GM12864 (cell line): Measurements from ENCODE around the gene ANXA5.

Experiments used
- DNase-seq: peaks from one replicate; pipeline ENCODE4 v3.0.0-alpha.2; 2011; ENCODE audit warnings: low read depth
- H3K4me3 ChIP-seq: 2 replicates; pipeline ENCODE4 v1.5.1; 2011; ENCODE audit warnings: mild to moderate bottlenecking, low read depth, low read length, control low read depth
- TF ChIP-seq, protein P1 (sequence below): IDR thresholded peaks from 2 replicates; pipeline ENCODE4 v1.5.1; 2011; ENCODE audit warnings: low read depth, mild to moderate bottlenecking, moderate library complexity, low read length, control low read depth, inconsistent platforms; ENCODE audit errors: missing control alignments

Gene ANXA5

DNA sequence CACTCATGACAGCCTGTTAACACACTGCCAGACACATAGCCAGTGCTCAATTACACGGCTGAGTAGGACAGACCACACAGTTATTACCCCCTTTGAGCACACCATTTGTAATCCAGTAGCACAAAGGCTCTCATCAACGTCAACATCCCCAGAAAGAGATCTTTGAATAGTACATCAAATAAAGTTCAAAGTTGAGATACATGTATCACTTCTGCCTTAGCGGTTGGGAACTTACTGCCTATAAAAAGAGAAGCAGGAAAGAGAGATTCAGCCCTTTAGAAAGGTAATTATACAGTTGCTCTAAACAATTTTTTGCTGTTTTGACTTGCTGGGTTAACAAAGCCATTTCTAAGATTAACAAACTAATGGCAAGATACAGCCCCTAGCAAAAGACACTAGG, 16.2 kb downstream of the ANXA5 start:
- TF ChIP-seq, protein P1, sequence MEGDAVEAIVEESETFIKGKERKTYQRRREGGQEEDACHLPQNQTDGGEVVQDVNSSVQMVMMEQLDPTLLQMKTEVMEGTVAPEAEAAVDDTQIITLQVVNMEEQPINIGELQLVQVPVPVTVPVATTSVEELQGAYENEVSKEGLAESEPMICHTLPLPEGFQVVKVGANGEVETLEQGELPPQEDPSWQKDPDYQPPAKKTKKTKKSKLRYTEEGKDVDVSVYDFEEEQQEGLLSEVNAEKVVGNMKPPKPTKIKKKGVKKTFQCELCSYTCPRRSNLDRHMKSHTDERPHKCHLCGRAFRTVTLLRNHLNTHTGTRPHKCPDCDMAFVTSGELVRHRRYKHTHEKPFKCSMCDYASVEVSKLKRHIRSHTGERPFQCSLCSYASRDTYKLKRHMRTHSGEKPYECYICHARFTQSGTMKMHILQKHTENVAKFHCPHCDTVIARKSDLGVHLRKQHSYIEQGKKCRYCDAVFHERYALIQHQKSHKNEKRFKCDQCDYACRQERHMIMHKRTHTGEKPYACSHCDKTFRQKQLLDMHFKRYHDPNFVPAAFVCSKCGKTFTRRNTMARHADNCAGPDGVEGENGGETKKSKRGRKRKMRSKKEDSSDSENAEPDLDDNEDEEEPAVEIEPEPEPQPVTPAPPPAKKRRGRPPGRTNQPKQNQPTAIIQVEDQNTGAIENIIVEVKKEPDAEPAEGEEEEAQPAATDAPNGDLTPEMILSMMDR: no peak
- H3K4me3 ChIP-seq: no peak overlapping the region
- no peak for DNase-seq

DNA sequence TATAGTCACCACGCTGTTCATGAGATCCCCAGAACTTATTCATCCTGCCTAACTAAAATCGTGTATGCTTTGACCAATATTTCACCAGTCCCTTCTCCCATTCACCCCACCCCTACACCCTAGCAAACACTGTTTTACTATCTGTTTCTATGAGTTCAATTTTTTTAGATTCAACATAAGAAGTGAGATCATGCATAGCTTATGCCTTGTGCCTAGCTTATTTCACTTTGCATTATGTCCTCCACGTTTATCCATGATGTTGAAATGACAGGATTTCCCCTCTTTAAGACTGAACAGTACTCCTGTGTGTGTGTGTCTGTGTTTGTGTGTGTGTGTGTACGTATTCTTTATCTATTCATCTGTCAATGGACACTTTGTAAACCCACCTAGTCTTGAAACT, 16.8 kb downstream of the ANXA5 start:
- TF ChIP-seq, protein P1: no peak
- H3K4me3 ChIP-seq: no peak overlapping the region
- DNase-seq: no peak

DNA sequence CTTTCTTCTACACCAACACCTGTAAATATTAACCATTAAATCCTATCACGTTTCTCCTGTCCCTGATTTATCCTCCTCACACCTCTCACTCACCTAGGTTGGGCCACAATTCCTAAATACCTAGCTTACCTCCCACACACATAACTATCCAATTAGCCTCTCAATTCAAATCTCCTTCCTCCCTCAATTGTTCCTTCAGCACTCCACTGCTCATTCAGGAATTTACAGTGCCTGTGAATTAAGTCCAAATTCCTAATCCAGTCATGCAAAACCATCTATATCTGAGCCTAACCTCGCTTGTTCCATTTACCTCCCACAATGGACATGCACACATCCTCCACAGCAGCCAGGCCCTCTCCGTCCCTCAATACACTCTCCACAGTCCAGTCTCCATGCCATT, 17.5 kb downstream of the ANXA5 start:
- no peak overlapping the region for H3K4me3 ChIP-seq
- no peak for DNase-seq
- TF ChIP-seq, protein P1: no peak

DNA sequence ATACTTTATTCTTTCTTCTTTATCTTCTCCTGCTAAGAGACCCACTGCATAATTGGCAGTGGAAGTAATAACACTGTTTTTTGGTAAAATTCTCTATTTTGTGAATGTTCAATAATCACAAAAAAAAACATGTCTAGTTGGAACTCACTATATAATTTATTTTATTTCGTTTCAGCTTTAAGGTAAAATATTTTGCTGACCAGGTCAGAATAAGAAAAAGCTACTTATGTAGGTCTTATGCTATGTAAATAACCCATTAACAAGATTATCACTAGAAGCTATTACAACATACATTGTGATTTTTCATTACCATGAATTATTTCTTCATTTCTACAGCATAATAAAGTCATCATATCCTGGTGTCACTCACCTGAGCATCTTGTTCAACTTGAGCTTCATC, 19.3 kb downstream of the ANXA5 start:
- TF ChIP-seq, protein P1: no peak
- no peak overlapping the region for H3K4me3 ChIP-seq
- no peak for DNase-seq

DNA sequence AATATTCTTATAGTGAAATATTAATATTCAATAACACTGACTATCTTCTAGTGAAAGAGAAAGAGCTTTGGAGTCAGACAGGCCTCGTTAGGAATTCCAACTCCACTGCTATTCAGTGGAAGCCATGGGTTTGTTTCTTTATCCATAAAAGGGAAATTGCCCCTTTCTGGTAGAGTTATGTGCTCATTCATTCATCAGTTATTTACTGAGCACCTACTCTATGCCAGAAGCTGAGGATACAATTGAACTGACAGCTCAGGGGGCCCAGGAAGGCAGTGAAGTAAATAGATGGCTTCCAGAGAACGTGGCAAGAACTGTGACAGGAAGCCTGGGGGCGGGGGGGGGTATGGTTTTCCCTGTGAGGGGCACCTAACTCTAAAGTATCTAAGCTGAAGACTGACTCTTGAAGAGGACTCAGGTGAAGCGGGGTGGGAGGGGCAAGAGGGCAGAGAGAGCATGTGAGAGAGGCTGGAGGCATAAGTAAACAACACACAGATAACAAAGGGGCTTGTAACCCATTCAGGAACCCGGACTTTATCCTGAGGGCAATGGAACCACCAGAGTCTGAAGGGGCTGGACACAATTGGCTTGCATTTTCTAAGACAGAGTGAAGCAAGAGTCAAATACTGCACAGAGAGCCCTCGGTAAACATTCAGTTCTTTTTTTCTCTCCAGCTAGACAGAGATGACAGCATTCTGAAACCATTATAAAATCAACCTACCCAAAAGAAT, 20.3 kb downstream of the ANXA5 start:
- TF ChIP-seq, protein P1: no peak
- no peak for DNase-seq
- H3K4me3 ChIP-seq: no peak overlapping the region

DNA sequence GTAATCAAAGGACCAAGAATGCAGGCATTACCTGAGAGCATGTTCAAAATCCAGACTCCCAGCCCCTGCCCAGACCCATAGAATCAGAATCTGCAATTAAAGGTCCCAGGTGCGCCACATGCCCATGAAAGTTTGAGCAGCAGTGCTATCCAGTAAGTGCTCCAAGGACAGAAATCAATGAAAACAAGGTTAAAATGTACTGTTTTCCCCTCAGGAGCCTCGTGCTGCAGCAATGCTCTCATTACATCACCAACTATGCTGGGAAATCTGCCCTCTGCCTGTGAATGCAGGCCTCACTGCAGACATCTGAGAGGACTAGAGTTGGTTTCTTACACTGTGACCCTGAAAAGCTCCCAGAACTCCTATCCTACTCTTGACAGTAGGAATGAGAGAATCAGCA, 21.1 kb downstream of the ANXA5 start:
- no peak for DNase-seq
- H3K4me3 ChIP-seq: no peak overlapping the region
- TF ChIP-seq, protein P1: no peak

DNA sequence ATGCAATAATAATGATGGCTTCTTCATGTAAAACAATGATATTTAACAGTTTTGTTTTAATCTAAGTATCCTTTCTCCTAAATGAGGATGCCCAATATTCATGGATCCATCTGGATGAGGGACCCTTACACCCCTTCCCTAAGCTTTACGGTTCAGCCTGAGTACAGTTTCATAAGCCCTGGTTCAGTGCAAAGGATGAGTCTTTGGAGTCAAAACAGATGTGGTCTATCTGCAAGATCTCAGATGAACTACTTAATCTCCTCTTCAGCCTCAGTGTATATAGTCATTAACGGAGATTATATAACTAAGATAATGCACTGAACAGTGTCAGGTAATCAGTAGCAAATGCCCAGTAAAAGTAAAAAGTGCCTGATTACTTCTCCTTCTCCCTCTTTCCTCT, 22.1 kb downstream of the ANXA5 start:
- DNase-seq: no peak
- TF ChIP-seq, protein P1: no peak
- H3K4me3 ChIP-seq: no peak overlapping the region
